HepG2 (cell line): ENCODE data around the gene ERBB4. TPM values are rescaled to one million over a fixed set of nuclear protein-coding genes. Genes with fewer than 3 reads are reported as not detected.

ENCODE experiments used
- ATAC-seq: fragments of 200-7000 bp; cut with Tn5 transposase; 3 replicates; pipeline ENCODE4 v1.9.1; 2020; ENCODE audit warnings: mild to moderate bottlenecking, moderate library complexity
- BruUV-seq: library from RNA; stranded (reverse); fragments of 400-500 nt; replicated peaks from 2 replicates; lab custom pipeline; 2021; lab: Mats Ljungman, UMichigan
- CTCF ChIA-PET: fragments of 300-600 bp; formaldehyde crosslinking; extraction: SDS; loops from one replicate; lab custom pipeline; 2021; ENCODE audit warnings: low total read pairs, inconsistent platforms, low intra/inter-chr PET ratio; lab: Yijun Ruan, JAX
- POLR2A ChIA-PET: fragments of 350-600 bp; sonication (Branson Sonifier 250); formaldehyde crosslinking; loops from one replicate; lab custom pipeline; 2020; ENCODE audit warnings: antibody characterized with exemption, inconsistent platforms; lab: Yijun Ruan, JAX
- DNase-seq: peaks from one replicate; pipeline ENCODE4 v3.0.0-alpha.2; 2015; ENCODE audit warnings: low spot score
- FAIRE-seq: peaks from 3 replicates; lab custom pipeline; 2011; peaks lifted over from hg19 to GRCh38; lab: Jason Lieb, UNC
- H2AFZ ChIP-seq: one replicate; pipeline ENCODE4 v1.6.1; 2011; ENCODE audit warnings: low read length, inconsistent platforms
- H3K27ac ChIP-seq: fragments of 300-600 bp; 3 replicates; pipeline ENCODE4 v1.8.0; 2011; ENCODE audit warnings: mixed run types, mild to moderate bottlenecking, mixed read lengths, low read length, inconsistent platforms; ENCODE audit not compliant: insufficient read depth; ENCODE audit errors: extremely low read length
- H3K27me3 ChIP-seq, 2 experiments: fragments of 200-600 bp in 1 of 2; 2 replicates in 1 of 2; 3 replicates in 1 of 2; pipeline versions ENCODE4 v1.6.0 to v1.8.0; 2011; ENCODE audit warnings: low read length in 2 of 2, mild to moderate bottlenecking in 2 of 2, moderate library complexity in 2 of 2, inconsistent platforms in 1 of 2; ENCODE audit not compliant: insufficient read depth in 2 of 2, control insufficient read depth in 1 of 2
- H3K36me3 ChIP-seq, 2 experiments: fragments of 200-600 bp in 1 of 2; replicated peaks in 1 of 2; 2 replicates in 1 of 2; 3 replicates in 1 of 2; pipeline versions ENCODE4 v1.5.1 to v1.8.0; 2011; ENCODE audit warnings: low read length in 2 of 2, inconsistent platforms in 1 of 2; ENCODE audit not compliant: insufficient read depth in 2 of 2, control insufficient read depth in 1 of 2
- H3K4me1 ChIP-seq: 2 replicates; pipeline ENCODE4 v1.5.1; 2012; ENCODE audit warnings: low read length, inconsistent platforms; ENCODE audit not compliant: insufficient read depth
- H3K4me2 ChIP-seq: 2 replicates; pipeline ENCODE4 v1.6.0; 2011; ENCODE audit warnings: low read depth, low read length, inconsistent platforms
- H3K4me3 ChIP-seq, 3 experiments: fragments of 200-600 bp in 1 of 3; sonication (generic), shearing (Covaris generic) in 1 of 3; replicated peaks in 1 of 3; 2 replicates each; pipeline ENCODE4 v1.5.1; 2011 to 2016; ENCODE audit warnings: low read length in 3 of 3, inconsistent platforms in 2 of 3, low read depth in 2 of 3, mild to moderate bottlenecking in 2 of 3, control low read depth in 1 of 3, mixed read lengths in 1 of 3; ENCODE audit not compliant: insufficient read depth in 1 of 3
- H3K79me2 ChIP-seq: one replicate; pipeline ENCODE4 v1.6.1; 2011; ENCODE audit warnings: low read length, inconsistent platforms; ENCODE audit not compliant: insufficient read depth
- H3K9ac ChIP-seq: 2 replicates; pipeline ENCODE4 v1.6.0; 2011; ENCODE audit warnings: mild to moderate bottlenecking, low read depth, low read length, inconsistent platforms; ENCODE audit not compliant: insufficient read depth
- H3K9me3 ChIP-seq: 2 replicates; pipeline ENCODE4 v1.5.1; 2012; ENCODE audit warnings: mild to moderate bottlenecking, low read length
- H4K20me1 ChIP-seq: 2 replicates; pipeline ENCODE4 v1.6.0; 2011; ENCODE audit warnings: inconsistent platforms, mild to moderate bottlenecking, low read length, moderate library complexity; ENCODE audit not compliant: insufficient read depth
- ATF6 ChIP-seq: sonication (generic); formaldehyde crosslinking; conservative IDR thresholded peaks from 2 replicates; pipeline ENCODE4 v1.4.0; 2020; ENCODE audit warnings: missing genetic modification reagents
- GPBP1L1 ChIP-seq: sonication (generic); formaldehyde crosslinking; IDR thresholded peaks from 2 replicates; pipeline ENCODE4 v1.5.0; 2020; ENCODE audit warnings: mild to moderate bottlenecking, missing genetic modification reagents
- NR2C2 ChIP-seq: sonication (generic); formaldehyde crosslinking; IDR thresholded peaks from 2 replicates; pipeline ENCODE4 v1.4.0; 2020; ENCODE audit warnings: missing genetic modification reagents, mild to moderate bottlenecking, moderate library complexity, borderline replicate concordance
- NRL ChIP-seq: sonication (generic); formaldehyde crosslinking; IDR thresholded peaks from 2 replicates; pipeline ENCODE4 v1.5.0; 2020; ENCODE audit warnings: missing genetic modification reagents, mild to moderate bottlenecking, moderate library complexity, borderline replicate concordance
- PRDM4 ChIP-seq: sonication (generic); formaldehyde crosslinking; IDR thresholded peaks from 2 replicates; pipeline ENCODE4 v1.9.0; 2021; ENCODE audit warnings: missing genetic modification reagents, borderline replicate concordance
- PREB ChIP-seq: sonication (generic); formaldehyde crosslinking; IDR thresholded peaks from 2 replicates; pipeline ENCODE4 v1.4.0; 2020; ENCODE audit warnings: missing genetic modification reagents
- SIN3B ChIP-seq: fragments of 150-350 bp; IDR thresholded peaks from 2 replicates; pipeline ENCODE4 v1.6.1; 2014; ENCODE audit warnings: low read length
- SP140L ChIP-seq: sonication (generic); formaldehyde crosslinking; IDR thresholded peaks from 2 replicates; pipeline ENCODE4 v1.4.0; 2020; ENCODE audit warnings: missing genetic modification reagents, borderline replicate concordance
- SRSF4 ChIP-seq: fragments of 200-400 bp; formaldehyde crosslinking; IDR thresholded peaks from one replicate; pipeline ENCODE4 v1.6.1; 2018; ENCODE audit warnings: mild to moderate bottlenecking, low read depth, low read length, moderate library complexity; ENCODE audit not compliant: poor library complexity, severe bottlenecking
- YEATS2 ChIP-seq: sonication (generic); formaldehyde crosslinking; IDR thresholded peaks from 2 replicates; pipeline ENCODE4 v1.4.0; 2020; ENCODE audit warnings: missing genetic modification reagents, borderline replicate concordance
- ZFP1 ChIP-seq: IDR thresholded peaks from 2 replicates; pipeline ENCODE4 v1.6.1; 2016
- ZNF737 ChIP-seq: sonication (generic); formaldehyde crosslinking; IDR thresholded peaks from 2 replicates; pipeline ENCODE4 v1.5.0; 2020; ENCODE audit warnings: missing genetic modification reagents, mild to moderate bottlenecking, borderline replicate concordance
- WGBS: methylation state at CpG from one replicate; pipeline ENCODE4 v1.1.6; 2017; ENCODE audit warnings: low lambda C conversion rate; 5-methylcytosine and 5-hydroxymethylcytosine counted together
- in situ Hi-C: cut with HindIII; loops from 2 replicates; pipeline ENCODE4 v1.10.0; 2017; ENCODE audit warnings: low pct_unique_long_range_greater_than_20kb; ENCODE audit not compliant: extremely low pct_ligation_motif_present
- intact Hi-C: fragments of 100-400 bp; cut with micrococcal nuclease; formaldehyde crosslinking; loops from one replicate; pipeline ENCODE4 v1.10.0; 2022; ENCODE audit not compliant: unreplicated experiment
- polyA plus RNA-seq, 8 experiments: library from polyadenylated mRNA; depleted of rRNA in 3 of 8; stranded (reverse) in 7 of 8; unstranded in 1 of 8; fragments of >200 nt; fragmentation: Illumina TruSeq in 4 of 8; extraction: Trizol in 4 of 8; gene quantifications; 2 replicates each; pipeline versions ENCODE4 v1.2.1 to v1.2.3, GENCODE V29; 2011 to 2016; ENCODE audit warnings: low read depth in 4 of 8, missing spikeins in 1 of 8, mixed read lengths in 1 of 8; ENCODE audit not compliant: insufficient read depth in 1 of 8
- total RNA-seq, 5 experiments: library from RNA; depleted of rRNA; stranded (reverse); fragments of >200 nt; fragmentation: Illumina TruSeq; extraction: Trizol; gene quantifications; 2 replicates each; pipeline ENCODE4 v1.2.3, GENCODE V29; 2016; ENCODE audit warnings: low read depth in 1 of 5

The ERBB4 gene
- total and polyA plus RNA-seq, 2 of the 13 experiments (the other 11 are each of a cell fraction or from before 2014, with no cell fraction given): not detected

- Histone ChIP-seq H4K20me1 (no peaks in the 10 kb centered on the region), H3K36me3 (no peaks in the 10 kb centered on the region), H3K9me3 (peaks cover 10% of the 10 kb centered on the region; the same call in 1 of the 2 replicates), H3K27me3 (no peaks in the 10 kb centered on the region), H3K4me1 (no peaks in the 10 kb centered on the region), H2AFZ (no peak overlapping the region), H3K9ac (no peak overlapping the region)
- in situ Hi-C loops (no loop called here), intact Hi-C loops (no loop called here)
- DNase-seq: no peak
- FAIRE-seq: no peak
- BruUV-seq: no TSS peak
- WGBS: 2% methylated on average over 1 of the region's 1 CpG
- POLR2A ChIA-PET: no interaction called here
- no peak for TF ChIP-seq SIN3B
- no peak for TF ChIP-seq PRDM4 (CRISPR knock-in tag)
- TF ChIP-seq NR2C2 (CRISPR knock-in tag): no peak
- no peak for TF ChIP-seq ZFP1 (CRISPR knock-in tag)
- no peak for TF ChIP-seq ZNF737 (CRISPR knock-in tag)
- no peak for TF ChIP-seq GPBP1L1 (CRISPR knock-in tag)
- no peak for TF ChIP-seq SRSF4
- TF ChIP-seq ATF6 (CRISPR knock-in tag): no peak
- TF ChIP-seq YEATS2 (CRISPR knock-in tag): no peak
- no peak for TF ChIP-seq NRL (CRISPR knock-in tag)
- no peak for TF ChIP-seq PREB (CRISPR knock-in tag)
- no peak for TF ChIP-seq SP140L (CRISPR knock-in tag)
- TF ChIP-seq, all 625 proteins: peak for 0
- H3K4me3 ChIP-seq: no peak overlapping the region
- no peaks in the 10 kb centered on the region for H3K79me2 ChIP-seq
- H3K27ac ChIP-seq: no peak overlapping the region
- CTCF ChIA-PET: no interaction called here
- no peak for ATAC-seq
- no peak overlapping the region for H3K4me2 ChIP-seq
Measured at GRCh38 chr2:211690736-211691135, 847.9 kb downstream of the ERBB4 start.
